Measurements from ENCODE around the gene MYL4. TPM values are rescaled to one million over a fixed set of nuclear protein-coding genes. Genes with fewer than 3 reads are reported as not detected.

The MYL4 gene
- total RNA-seq, 1 experiment from 2014 or later, result 0.66 TPM

DNA sequence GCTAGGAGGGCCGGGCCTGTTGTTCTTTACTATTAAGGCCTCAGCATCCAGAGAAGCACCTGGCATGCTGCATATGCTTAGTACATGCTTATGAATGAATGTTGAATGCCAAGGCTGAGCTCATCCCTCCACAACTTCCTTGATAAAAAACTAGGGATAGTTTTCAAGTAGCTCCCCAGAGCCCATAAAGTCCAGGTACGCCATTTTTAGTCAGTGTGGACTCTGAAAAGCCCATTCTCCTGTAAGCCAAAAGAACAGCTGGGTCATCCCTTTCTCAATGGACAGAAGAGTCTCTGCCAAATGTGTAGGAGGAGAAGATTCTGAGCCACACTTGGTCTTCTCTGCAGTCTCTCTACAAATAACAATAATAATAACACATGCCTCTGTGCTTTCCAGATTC lies 35.5 kb downstream of the MYL4 start:
- WGBS (ENCODE audit: extremely low coverage, insufficient read length, low lambda C conversion rate), result no CpG with 5 or more reads among the region's 2 CpGs
- Mint-ChIP-seq H3K4me1 (no peaks in the 10 kb centered on the region), H3K36me3 (ENCODE audit: insufficient read depth in 1 of 3, low read depth in 3 of 3) (no peaks in the 10 kb centered on the region)

More for the DNA sequence above, 35.5 kb downstream of the MYL4 start:
- no peak overlapping the region for H3K27ac Mint-ChIP-seq
- H2BK20ac ChIP-seq (ENCODE audit: low read depth, low read length, poor library complexity, severe bottlenecking), result no peak overlapping the region
- H3K9ac ChIP-seq (ENCODE audit: extremely low read depth, insufficient read length, low read length), result no peak overlapping the region
- H3K4me1 ChIP-seq (ENCODE audit: insufficient read depth, low read length), result no peaks in the 10 kb centered on the region
- no peak overlapping the region for H3K27ac ChIP-seq (ENCODE audit: insufficient read length, low read depth, low read length)
- H3K14ac ChIP-seq (ENCODE audit: insufficient read depth, low read length), result no peak overlapping the region
- H3K23me2 ChIP-seq (ENCODE audit: insufficient read length, low read depth, low read length, poor library complexity, severe bottlenecking), result no peaks in the 10 kb centered on the region
- no peak overlapping the region for H2BK5ac ChIP-seq (ENCODE audit: insufficient read length, low read length)
- H4K20me1 ChIP-seq (ENCODE audit: control insufficient read depth, insufficient read depth, insufficient read length), result no peaks in the 10 kb centered on the region
- H4K8ac ChIP-seq (replicated peaks; ENCODE audit: insufficient read length, low read depth, low read length), result no peak overlapping the region
- H2BK15ac ChIP-seq (ENCODE audit: low read depth, low read length), result no peak overlapping the region
- H3K79me2 ChIP-seq (ENCODE audit: insufficient read depth, low read length), result no peaks in the 10 kb centered on the region
- H4K91ac ChIP-seq (ENCODE audit: insufficient read length, low read depth, low read length), result no peak overlapping the region
- DNase-seq, result no peak
- no peak overlapping the region for H3K4me3 Mint-ChIP-seq
- no peak overlapping the region for H3K56ac ChIP-seq (ENCODE audit: insufficient read length, low read depth, low read length)
- no peak overlapping the region for H2AFZ ChIP-seq (ENCODE audit: low read length)
- no peak overlapping the region for H3K4ac ChIP-seq (ENCODE audit: low read depth, low read length)
- H3K79me1 ChIP-seq (ENCODE audit: insufficient read depth, low read depth, low read length, poor library complexity, severe bottlenecking), result no peaks in the 10 kb centered on the region
- H3K27me3 Mint-ChIP-seq (ENCODE audit: low read depth), result peaks cover 5% of the 10 kb centered on the region; the same call in 1 of the 2 replicates
- H3K9me3 Mint-ChIP-seq, result no peaks in the 10 kb centered on the region
- no peak overlapping the region for H4K5ac ChIP-seq (ENCODE audit: insufficient read length, low read depth, low read length)
- H3T11ph ChIP-seq (ENCODE audit: low read length), result no peak overlapping the region
- TF ChIP-seq, protein P1, sequence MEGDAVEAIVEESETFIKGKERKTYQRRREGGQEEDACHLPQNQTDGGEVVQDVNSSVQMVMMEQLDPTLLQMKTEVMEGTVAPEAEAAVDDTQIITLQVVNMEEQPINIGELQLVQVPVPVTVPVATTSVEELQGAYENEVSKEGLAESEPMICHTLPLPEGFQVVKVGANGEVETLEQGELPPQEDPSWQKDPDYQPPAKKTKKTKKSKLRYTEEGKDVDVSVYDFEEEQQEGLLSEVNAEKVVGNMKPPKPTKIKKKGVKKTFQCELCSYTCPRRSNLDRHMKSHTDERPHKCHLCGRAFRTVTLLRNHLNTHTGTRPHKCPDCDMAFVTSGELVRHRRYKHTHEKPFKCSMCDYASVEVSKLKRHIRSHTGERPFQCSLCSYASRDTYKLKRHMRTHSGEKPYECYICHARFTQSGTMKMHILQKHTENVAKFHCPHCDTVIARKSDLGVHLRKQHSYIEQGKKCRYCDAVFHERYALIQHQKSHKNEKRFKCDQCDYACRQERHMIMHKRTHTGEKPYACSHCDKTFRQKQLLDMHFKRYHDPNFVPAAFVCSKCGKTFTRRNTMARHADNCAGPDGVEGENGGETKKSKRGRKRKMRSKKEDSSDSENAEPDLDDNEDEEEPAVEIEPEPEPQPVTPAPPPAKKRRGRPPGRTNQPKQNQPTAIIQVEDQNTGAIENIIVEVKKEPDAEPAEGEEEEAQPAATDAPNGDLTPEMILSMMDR (conservative IDR thresholded peaks at IDR 0.05), result no peak
- no peak overlapping the region for H2BK120ac ChIP-seq (ENCODE audit: low read depth, low read length, poor library complexity, severe bottlenecking)
- H3K9me3 ChIP-seq (ENCODE audit: control insufficient read depth, low read depth, low read length), result no peaks in the 10 kb centered on the region
- H3K23ac ChIP-seq (ENCODE audit: insufficient read length, low read depth, low read length), result no peak overlapping the region
- no peak overlapping the region for H3K18ac ChIP-seq (ENCODE audit: insufficient read length, low read depth, low read length)
- no peak overlapping the region for H2AK5ac ChIP-seq (ENCODE audit: insufficient read length, low read length)
- no peak overlapping the region for H3K4me2 ChIP-seq (ENCODE audit: insufficient read depth, insufficient read length, low read length)
- no peak overlapping the region for H2BK12ac ChIP-seq (ENCODE audit: insufficient read length, low read depth, low read length)
- no peaks in the 10 kb centered on the region for H3K27me3 ChIP-seq (ENCODE audit: insufficient read depth, low read length)
